LoVo (cell line): ENCODE measurements around the gene NUDC.

Experiments
- DNase-seq: peaks from one replicate; pipeline ENCODE4 v3.0.0-alpha.2; 2016; ENCODE audit warnings: low spot score

Gene NUDC

GRCh38 chr1:26951216-26951615, 29.7 kb downstream of the NUDC start:
- no peak for DNase-seq

GRCh38 chr1:26951821-26952497, 30.4 kb downstream of the NUDC start:
- no peak for DNase-seq

GRCh38 chr1:26953374-26953773, 31.8 kb downstream of the NUDC start:
- no peak for DNase-seq

GRCh38 chr1:26956321-26956720, 34.8 kb downstream of the NUDC start:
- no peak for DNase-seq

- DNase-seq = no peak
Measured at GRCh38 chr1:26957306-26957705, 35.8 kb downstream of the NUDC start.

GRCh38 chr1:26959270-26959669, 37.7 kb downstream of the NUDC start:
- DNase-seq = no peak

- peak; percentile 87 for DNase-seq
Measured at GRCh38 chr1:26959722-26960624, 38.4 kb downstream of the NUDC start, which contains the start of gene KDF1. TSS of gene KDF1 (minus strand) at chr1:26960468. CDS start at chr1:26952380, 8,088 bp downstream.

GRCh38 chr1:26960625-26960966, 39.1 kb downstream of the NUDC start:
- no peak for DNase-seq

GRCh38 chr1:26961826-26962225, 40.3 kb downstream of the NUDC start:
- DNase-seq = no peak

GRCh38 chr1:26965213-26965612, 43.7 kb downstream of the NUDC start:
- DNase-seq = no peak

- no peak for DNase-seq
Measured at GRCh38 chr1:26965628-26966027, 44.1 kb downstream of the NUDC start.

GRCh38 chr1:26970810-26971209, 49.3 kb downstream of the NUDC start:
- DNase-seq = no peak

GRCh38 chr1:26971590-26971989, 50.0 kb downstream of the NUDC start:
- DNase-seq = no peak

- DNase-seq = no peak
Measured at GRCh38 chr1:26972390-26972789, 50.8 kb downstream of the NUDC start.

- DNase-seq = no peak
Measured at GRCh38 chr1:26972821-26973220, 51.3 kb downstream of the NUDC start.

- no peak for DNase-seq
Measured at GRCh38 chr1:26976621-26977510, 55.3 kb downstream of the NUDC start.

- no peak for DNase-seq
Measured at GRCh38 chr1:26978901-26979300, 57.4 kb downstream of the NUDC start.

- no peak for DNase-seq
Measured at GRCh38 chr1:26981146-26981846, 59.8 kb downstream of the NUDC start.

- DNase-seq = no peak
Measured at GRCh38 chr1:26983863-26984262, 62.3 kb downstream of the NUDC start.

- DNase-seq = no peak
Measured at GRCh38 chr1:26984291-26984690, 62.7 kb downstream of the NUDC start.

GRCh38 chr1:26986658-26987057, 65.1 kb downstream of the NUDC start:
- no peak for DNase-seq
